ENCODE measurements around the gene MARS1. TPM values are rescaled to one million over a fixed set of nuclear protein-coding genes. Genes with fewer than 3 reads are reported as not detected.
A peak's percentile ranks its signal among the peaks of the same experiment; 100 is the strongest.

MARS1 gene
- total RNA-seq, 1 experiment from 2014 or later = 209 TPM

DNA sequence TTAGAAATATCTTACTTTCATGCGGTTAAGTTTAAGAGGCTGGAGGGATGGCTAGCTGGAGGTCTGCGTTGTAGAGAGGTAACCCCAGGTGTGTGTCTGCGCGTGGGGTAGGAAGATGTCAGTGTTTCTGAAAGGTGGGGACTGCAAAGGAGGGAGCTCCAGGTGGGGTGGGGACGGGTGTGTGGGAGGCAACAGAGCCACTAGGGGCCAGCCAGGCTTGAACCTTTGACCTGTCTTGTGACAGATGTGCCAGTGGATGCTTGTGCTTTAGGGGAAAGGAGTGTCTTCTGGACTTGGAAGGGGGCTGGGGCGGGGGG lies 27.4 kb upstream of the MARS1 start:
- Histone ChIP-seq H3K4me2 (ENCODE audit: low read length) (peak overlapping the region; percentile 97), H3K4me1 (ENCODE audit: insufficient read depth, low read length) (peaks cover 11% of the 10 kb centered on the region; the same call in 1 of the 2 replicates), H3K79me2 (ENCODE audit: low read length) (no peaks in the 10 kb centered on the region), H3K36me3 (ENCODE audit: low read depth, low read length) (no peaks in the 10 kb centered on the region), H3K9ac (ENCODE audit: low read length) (no peak overlapping the region), H3K27me3 (ENCODE audit: low read length) (peaks cover 21% of the 10 kb centered on the region), H3K9me2 (replicated peaks; ENCODE audit: low read length) (no peaks in the 10 kb centered on the region), H3K9me3 (ENCODE audit: low read length) (no peaks in the 10 kb centered on the region), H4K20me1 (ENCODE audit: low read length) (no peaks in the 10 kb centered on the region), H3F3A (ENCODE audit: low read length, unreplicated experiment) (no peaks in the 10 kb centered on the region), H3K4me3 (ENCODE audit: low read length) (peak overlapping the region; percentile 78), H2AFZ (ENCODE audit: low read length) (peak overlapping the region; percentile 43; the same call in 1 of the 2 replicates), H3K27ac (ENCODE audit: low read length) (no peak overlapping the region)
- no TSS peak for BruUV-seq (replicated peaks)
- CTCF ChIA-PET = no interaction called here
- POLR2A ChIA-PET (ENCODE audit: unreplicated experiment) = no interaction called here
- DNase-seq (no peak), ATAC-seq (no peak)
- intact Hi-C loops (cut with micrococcal nuclease) = no loop called here
- TF ChIP-seq CTCF (conservative IDR thresholded peaks at IDR 0.05; ENCODE audit: low read depth, low read length) = no peak
- TF ChIP-seq EZH2phosphoT487 (IDR thresholded peaks at IDR 0.05; ENCODE audit: borderline replicate concordance, low read length) = no peak
- no peak for TF ChIP-seq EZH2 (IDR thresholded peaks at IDR 0.05; ENCODE audit: low read length, unreplicated experiment)

GRCh38 chr12:57460841-57461275 lies 27.0 kb upstream of the MARS1 start:
- H3K4me3 ChIP-seq (ENCODE audit: low read length) = peak overlapping the region; percentile 64
- no peaks in the 10 kb centered on the region for H3F3A ChIP-seq (ENCODE audit: low read length, unreplicated experiment)
- ATAC-seq (no peak), DNase-seq (no peak)
- peaks cover 25% of the 10 kb centered on the region for H3K27me3 ChIP-seq (ENCODE audit: low read length)
- H2AFZ ChIP-seq (ENCODE audit: low read length) = no peak overlapping the region; the same call in 1 of the 2 replicates
- ChIA-PET POLR2A (ENCODE audit: unreplicated experiment) (no interaction called here), CTCF (no interaction called here)
- TF ChIP-seq EZH2 (IDR thresholded peaks at IDR 0.05; ENCODE audit: low read length, unreplicated experiment) (no peak), CTCF (conservative IDR thresholded peaks at IDR 0.05; ENCODE audit: low read depth, low read length) (no peak), EZH2phosphoT487 (IDR thresholded peaks at IDR 0.05; ENCODE audit: borderline replicate concordance, low read length) (no peak)
- H3K9me2 ChIP-seq (replicated peaks; ENCODE audit: low read length) = no peaks in the 10 kb centered on the region
- H4K20me1 ChIP-seq (ENCODE audit: low read length) = no peaks in the 10 kb centered on the region
- peak overlapping the region; percentile 97 for H3K4me2 ChIP-seq (ENCODE audit: low read length)
- H3K79me2 ChIP-seq (ENCODE audit: low read length) = no peaks in the 10 kb centered on the region
- no peak overlapping the region for H3K27ac ChIP-seq (ENCODE audit: low read length)
- H3K36me3 ChIP-seq (ENCODE audit: low read depth, low read length) = no peaks in the 10 kb centered on the region
- H3K9me3 ChIP-seq (ENCODE audit: low read length) = no peaks in the 10 kb centered on the region
- intact Hi-C loops (cut with micrococcal nuclease) = no loop called here
- H3K4me1 ChIP-seq (ENCODE audit: insufficient read depth, low read length) = peaks cover 11% of the 10 kb centered on the region; the same call in 1 of the 2 replicates
- H3K9ac ChIP-seq (ENCODE audit: low read length) = no peak overlapping the region
- no TSS peak for BruUV-seq (replicated peaks)

- ChIA-PET CTCF (no interaction called here), POLR2A (ENCODE audit: unreplicated experiment) (no interaction called here)
- ATAC-seq = peak; percentile 7
- DNase-seq = peak; percentile 32
- Histone ChIP-seq H2AFZ (ENCODE audit: low read length) (peak overlapping the region; percentile 70), H3K4me2 (ENCODE audit: low read length) (peak overlapping the region; percentile 97), H3K4me3 (ENCODE audit: low read length) (peak overlapping the region; percentile 64), H3K27ac (ENCODE audit: low read length) (no peak overlapping the region), H3K36me3 (ENCODE audit: low read depth, low read length) (no peaks in the 10 kb centered on the region), H3K79me2 (ENCODE audit: low read length) (no peaks in the 10 kb centered on the region), H3K9me3 (ENCODE audit: low read length) (no peaks in the 10 kb centered on the region), H3K4me1 (ENCODE audit: insufficient read depth, low read length) (peaks cover 11% of the 10 kb centered on the region; the same call in 1 of the 2 replicates), H3F3A (ENCODE audit: low read length, unreplicated experiment) (no peaks in the 10 kb centered on the region), H3K9ac (ENCODE audit: low read length) (no peak overlapping the region), H4K20me1 (ENCODE audit: low read length) (no peaks in the 10 kb centered on the region), H3K9me2 (replicated peaks; ENCODE audit: low read length) (no peaks in the 10 kb centered on the region), H3K27me3 (ENCODE audit: low read length) (peaks cover 28% of the 10 kb centered on the region)
- TF ChIP-seq CTCF (conservative IDR thresholded peaks at IDR 0.05; ENCODE audit: low read depth, low read length) (no peak), EZH2phosphoT487 (IDR thresholded peaks at IDR 0.05; ENCODE audit: borderline replicate concordance, low read length) (no peak), EZH2 (IDR thresholded peaks at IDR 0.05; ENCODE audit: low read length, unreplicated experiment) (no peak)
- no TSS peak for BruUV-seq (replicated peaks)
- intact Hi-C loops (cut with micrococcal nuclease) = no loop called here
These were observed 26.5 kb upstream of the MARS1 start for GRCh38 chr12:57461276-57461916.
